GDM1 (cell line): ENCODE results near the gene CA7.

Source experiments
- DNase-seq: peaks from one replicate; lab custom pipeline; 2025; lab: John Stamatoyannopoulos, UW

The CA7 gene

DNA sequence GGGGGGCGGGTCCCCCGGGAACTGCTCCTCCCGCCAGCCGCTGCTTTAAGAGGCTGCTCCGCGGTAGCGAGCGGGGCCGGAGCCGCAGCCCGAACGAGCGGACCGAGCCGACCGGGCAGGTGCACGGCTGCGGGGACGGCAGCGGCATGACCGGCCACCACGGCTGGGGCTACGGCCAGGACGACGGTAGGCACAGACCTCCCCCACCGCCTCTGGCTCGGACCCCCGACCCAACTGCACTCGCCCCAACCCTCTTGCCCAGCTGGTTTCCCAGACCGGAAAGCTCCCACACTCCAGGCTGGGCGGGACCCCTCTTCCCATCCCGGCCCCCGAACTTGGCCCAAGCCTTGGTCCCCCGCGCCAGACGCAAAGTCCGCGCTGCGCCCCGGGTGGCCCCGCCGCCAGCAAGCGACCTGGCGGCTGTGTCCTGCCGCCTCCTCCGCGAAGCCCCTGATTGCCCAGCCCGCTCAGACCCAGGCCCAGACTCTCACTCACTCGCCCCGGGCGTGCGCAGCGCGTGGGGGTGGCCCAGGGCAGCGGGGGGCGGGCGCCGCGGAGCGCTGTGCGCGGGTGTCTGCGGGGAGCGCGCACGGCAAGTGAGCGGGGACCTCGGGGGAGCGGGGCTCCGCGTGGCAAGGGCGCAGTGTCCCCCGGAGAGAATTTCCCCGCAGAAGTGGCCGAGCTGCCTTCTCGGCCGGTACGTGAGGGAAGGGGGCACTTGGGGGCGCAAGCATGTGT is at the start of gene CA7:
Gene CA7 (plus strand): TSS at position 73 of the 738 bp plus-strand sequence. CDS start 74 bp downstream, at position 147.
- DNase-seq = no peak

- DNase-seq = no peak
Measured at GRCh38 chr16:66798161-66798560, 46.1 kb upstream of the CA7 start.

DNA sequence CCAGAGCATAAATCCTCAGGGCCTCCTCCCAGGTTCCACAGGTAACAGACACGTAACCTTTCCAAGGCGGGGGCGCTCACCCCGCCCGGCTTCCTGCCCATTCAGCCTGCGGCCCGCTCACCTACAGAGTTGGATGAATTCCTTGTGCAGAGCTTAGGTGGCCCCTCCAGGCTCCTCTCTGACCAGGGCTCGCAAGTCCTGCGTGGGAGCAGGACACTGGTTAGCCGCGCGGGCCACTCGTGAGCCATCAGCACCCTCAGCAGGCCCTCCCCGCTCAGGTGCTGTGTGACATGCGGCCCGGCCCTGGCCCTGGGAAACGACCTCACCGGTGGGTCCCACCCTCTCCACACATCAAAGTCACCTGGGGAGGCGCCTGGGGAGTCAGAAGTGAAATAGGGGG is 43.4 kb upstream of the CA7 start:
- DNase-seq = no peak

DNA sequence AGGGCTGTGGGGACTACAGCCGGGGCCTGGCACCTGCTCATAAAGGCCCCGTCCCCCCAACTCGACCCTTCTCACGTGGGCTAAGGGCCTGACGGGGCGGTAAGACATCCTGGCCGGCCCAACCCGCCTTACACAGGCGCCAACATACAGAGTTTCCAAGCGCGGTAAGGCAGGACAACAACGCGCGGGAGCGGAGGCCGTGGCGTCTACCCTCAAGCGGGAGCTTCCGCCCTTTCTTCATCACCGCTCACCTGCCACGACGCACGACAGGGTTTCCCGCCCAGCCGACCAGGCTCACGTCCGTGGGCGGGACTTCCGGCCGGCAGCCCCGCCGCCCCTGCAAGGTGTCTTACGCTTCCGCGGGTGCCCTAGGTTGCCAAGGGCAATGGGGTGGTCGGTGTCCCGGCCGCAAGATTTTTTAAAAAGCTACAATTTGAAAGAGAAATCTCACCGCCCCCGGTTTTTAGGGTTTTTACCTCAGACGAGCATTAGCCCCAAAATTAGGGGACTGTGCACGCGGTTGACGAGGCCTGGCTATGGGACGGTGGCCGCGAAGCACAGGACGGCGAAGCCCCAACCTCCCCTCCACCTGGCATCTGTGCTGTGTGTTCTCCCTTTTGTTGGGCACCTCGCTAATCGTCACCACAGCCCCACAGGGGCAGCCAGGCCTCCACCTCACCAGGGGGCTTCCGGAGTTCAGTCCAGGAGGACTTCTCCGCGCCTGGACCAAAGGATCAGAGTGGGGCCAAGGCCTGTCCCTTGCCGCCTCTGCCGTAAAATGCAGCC is 42.7 kb upstream of the CA7 start, which contains the start of gene TERB1:
Gene TERB1 (minus strand): TSS at position 265 of the 786 bp plus-strand sequence. CDS start 4,786 bp downstream, outside the sequence.
- DNase-seq = no peak

DNA sequence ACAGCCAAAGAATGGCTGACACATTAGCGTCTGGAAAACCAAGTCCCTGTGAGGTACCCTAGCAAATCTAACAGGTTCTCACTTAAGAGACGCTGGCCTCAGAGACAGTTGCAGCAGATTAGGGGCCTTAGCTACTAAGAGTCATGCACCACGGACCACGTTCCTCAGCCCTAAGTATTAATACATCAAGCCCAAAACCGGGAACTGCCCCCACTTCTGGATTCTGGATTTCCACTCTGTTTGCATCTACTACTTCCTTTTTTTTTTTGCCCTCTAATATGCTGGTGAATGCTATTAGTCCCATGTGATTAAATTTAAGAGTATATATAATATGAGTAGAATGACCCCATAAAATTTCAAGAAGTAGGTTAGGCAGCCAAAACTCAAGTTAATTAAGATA is 42.1 kb upstream of the CA7 start:
- no peak for DNase-seq

- no peak for DNase-seq
Measured at GRCh38 chr16:66809765-66810164, 34.4 kb upstream of the CA7 start.

- no peak for DNase-seq
Measured at GRCh38 chr16:66810391-66810790, 33.8 kb upstream of the CA7 start.

GRCh38 chr16:66811043-66811442 is 33.2 kb upstream of the CA7 start:
- DNase-seq = no peak

DNA sequence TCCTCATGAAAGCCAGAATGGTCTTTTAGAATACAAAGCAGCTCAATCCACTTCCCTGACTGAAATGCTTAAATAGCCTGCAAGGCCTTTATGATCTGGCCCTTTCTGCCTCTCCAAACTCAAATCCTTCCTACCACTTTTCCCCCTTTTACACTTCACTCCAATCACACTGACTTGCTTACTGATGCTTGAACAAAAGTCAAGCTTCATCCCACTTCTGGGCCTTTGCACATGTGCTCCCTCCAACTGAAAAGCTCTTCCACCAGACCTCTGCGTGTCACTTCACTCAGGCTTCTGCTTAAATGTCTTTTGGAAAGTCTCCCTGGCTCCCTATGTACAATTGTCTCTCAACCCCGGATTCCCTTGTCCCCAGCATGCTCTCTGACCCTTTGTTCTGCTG is 29.5 kb upstream of the CA7 start:
- DNase-seq = no peak

- DNase-seq = no peak
Measured at GRCh38 chr16:66824006-66824405, 20.2 kb upstream of the CA7 start.

DNA sequence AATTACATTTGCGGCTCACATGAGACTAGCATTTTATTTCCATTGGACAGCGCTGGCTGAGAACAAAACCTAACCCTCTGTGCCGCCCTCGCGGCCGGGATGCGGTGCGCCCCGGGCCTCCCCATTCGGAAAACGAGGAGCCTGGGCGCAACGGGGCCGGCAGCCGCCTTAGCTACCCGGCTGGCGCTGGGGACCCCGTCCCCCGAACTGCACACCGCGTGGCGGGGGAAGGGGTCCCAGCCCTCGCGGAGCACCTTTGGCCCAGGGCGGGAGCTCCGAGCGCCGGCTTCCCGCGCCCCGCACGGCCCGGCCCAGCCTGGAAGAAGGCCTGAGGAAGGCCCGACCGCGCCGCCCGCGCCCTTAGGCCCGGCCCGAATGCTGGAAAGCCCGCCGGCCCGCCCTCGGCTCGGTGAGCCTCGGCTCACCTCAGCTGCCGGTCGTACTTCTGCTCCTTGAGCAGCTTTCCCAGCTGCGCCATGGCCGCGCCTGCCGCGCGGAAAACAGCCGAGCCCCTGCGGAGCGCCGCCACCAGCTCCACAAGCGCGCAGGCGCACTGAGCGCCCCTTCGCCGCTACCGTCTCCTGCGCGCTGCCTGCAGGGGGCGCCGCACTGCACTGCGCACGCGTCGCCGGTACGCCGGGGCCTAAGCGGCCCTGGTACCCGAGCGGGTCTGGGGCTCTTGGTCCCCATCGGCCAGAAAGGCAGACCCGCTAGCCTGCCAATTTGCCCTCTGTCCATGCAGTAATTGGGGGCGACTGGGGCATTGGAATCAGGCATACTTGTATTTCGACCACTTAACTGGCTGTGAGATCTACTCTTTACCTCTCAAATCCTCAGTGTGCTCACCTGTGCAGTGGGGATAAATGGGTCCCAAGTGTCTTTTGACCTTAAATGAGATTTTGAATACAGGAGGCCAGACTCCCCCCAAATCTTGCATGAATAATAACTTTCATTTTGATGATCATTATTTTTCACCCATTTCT is 13.5 kb upstream of the CA7 start, which contains the start of gene NAE1:
Gene NAE1 (minus strand): TSS at position 555 of the 983 bp plus-strand sequence. CDS start 77 bp downstream, at position 478.
- peak; percentile 83 for DNase-seq

DNA sequence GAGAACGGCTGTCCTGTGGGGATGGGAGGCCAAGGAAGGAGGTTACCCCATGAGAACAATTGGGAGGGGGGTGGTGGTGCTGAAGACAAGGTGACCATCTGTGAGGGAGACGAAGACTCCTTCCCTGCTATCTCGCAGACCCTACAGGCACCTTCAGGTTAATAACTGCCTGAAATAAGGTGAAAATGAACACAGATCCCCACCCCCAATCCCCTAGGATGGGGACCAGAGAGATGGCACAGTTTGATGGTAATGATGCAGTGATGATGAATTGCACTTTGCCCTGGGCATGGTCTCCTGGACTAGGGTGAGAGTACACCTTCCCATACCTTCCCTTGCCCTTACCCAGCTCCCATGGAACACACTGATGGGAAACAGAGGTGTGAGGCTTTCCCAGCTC is 12.0 kb upstream of the CA7 start:
- DNase-seq = no peak

DNA sequence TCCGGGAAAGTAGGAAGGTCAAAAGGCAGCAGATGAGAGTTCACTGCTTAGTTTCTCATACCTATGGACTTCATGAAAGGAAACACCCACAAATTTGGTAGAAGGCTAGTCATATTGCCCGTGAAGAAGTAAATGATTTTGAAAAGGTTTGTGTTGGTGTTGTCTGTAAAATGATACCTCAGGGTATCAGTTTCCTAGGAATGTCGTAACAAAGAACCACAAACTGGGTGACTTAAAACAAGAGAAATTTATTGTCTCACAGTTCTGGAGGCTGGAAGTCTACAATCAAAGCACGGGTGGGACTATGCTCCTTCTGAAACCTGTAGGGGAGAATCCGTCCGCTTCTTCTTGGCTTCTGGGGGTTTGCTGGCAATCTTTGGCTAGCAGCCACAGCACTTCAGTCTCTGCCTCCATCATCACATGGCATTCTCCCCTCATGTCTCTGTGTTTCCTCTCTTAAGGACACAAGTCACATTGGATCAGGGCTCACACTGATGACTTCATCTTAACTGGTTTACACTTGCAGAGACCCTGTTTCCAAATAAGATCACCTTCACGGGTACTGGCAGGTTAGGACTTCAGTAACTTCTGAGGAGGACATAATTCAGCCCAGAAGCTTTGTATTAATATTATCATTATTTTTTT is 11.4 kb upstream of the CA7 start:
- no peak for DNase-seq

- no peak for DNase-seq
Measured at GRCh38 chr16:66834746-66835145, 9.5 kb upstream of the CA7 start.

DNA sequence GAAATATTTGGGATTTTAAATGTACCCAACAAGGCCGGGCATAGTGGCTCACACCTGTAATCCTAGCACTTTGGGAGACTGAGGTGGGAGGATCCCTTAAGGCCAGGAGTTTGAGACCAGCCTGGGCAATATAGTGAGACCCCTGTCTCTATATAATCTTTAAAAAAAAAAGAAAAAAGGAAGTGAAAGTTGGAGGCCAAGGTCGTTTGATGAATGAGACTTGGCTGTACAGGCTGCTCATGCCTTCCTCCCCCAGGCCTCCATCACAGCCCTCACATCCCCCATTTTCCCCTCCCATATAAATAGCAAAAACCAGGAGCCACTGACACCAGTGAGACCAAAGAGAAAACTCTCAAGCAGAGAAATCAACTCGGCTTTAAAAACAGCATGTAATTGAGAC is 3.3 kb upstream of the CA7 start:
- no peak for DNase-seq

GRCh38 chr16:66841366-66841765 is 2.8 kb upstream of the CA7 start:
- no peak for DNase-seq

DNA sequence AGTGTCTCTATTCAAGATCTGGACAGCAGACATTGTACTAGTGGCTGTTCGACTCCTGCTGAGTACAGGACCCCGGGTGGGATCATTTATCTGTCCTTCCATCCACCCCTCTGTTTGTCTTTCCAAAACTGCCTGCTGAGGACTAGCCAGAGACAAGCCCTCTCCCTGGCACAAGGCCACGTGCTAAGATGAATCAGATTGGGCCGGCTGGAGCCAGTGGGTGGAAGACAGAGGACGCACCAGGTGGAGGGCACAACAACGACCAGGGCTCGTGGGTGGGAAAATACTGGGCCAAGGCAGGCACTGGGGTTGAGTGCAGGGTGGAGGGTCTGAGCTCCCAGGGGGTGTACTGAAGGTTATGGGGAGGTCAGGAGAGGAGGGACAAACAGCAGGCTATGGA is 1.4 kb upstream of the CA7 start:
- no peak for DNase-seq

DNA sequence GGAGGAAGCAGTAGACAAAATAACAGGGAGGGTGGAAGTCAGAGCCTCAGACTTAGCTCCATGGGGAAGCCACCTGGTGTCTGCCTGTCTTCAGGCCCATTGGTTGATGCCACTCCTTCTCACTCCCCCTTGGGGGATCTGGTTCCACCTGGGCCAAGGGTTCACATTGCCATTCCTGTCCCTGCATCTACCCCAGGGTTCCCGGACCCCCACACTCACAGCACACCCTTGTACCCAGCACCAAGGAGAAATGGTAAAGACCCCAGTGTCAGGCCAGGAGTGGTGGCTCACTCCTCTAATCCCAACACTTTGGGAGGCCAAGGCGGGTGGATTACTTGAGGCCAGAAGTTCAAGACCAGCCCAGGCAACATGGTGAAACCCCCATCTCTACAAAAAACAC is 1.0 kb upstream of the CA7 start:
- no peak for DNase-seq

DNA sequence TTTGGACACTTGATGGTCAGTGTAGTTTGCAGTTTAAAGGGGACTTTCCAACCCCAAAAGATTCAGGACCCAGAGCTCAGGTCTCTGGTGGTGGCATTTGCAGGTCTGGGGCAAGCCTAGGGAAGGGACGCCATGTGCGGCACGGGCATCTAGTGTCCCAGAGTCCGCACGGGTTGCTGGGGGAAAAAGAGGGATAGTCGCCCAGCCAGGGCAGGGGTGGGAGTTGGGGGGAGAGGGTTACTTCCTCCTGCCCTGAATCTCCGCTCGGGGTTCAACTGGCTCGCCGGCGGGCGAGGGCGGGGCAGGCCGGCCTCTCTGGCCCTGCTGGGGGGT is 239 bp upstream of the CA7 start:
- no peak for DNase-seq

DNA sequence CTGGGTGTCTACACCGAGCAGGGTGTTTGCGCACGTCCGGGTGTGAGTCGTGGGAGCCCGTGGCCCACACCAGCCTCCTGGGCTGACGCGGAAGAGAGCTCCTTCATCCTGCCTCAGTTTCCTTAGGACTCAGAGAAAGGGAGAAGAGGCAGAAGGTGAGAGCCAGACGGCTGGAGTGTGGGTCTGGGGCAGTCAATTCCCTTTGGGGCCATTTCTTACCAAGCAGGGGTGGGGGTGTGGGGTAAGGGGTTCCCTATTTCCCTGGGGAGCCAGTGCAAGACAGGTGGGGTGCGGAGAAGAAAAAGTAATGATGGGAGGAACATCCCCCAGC is 831 bp downstream of the CA7 start:
- no peak for DNase-seq

GRCh38 chr16:66845791-66846221 is 1.6 kb downstream of the CA7 start:
- no peak for DNase-seq

DNA sequence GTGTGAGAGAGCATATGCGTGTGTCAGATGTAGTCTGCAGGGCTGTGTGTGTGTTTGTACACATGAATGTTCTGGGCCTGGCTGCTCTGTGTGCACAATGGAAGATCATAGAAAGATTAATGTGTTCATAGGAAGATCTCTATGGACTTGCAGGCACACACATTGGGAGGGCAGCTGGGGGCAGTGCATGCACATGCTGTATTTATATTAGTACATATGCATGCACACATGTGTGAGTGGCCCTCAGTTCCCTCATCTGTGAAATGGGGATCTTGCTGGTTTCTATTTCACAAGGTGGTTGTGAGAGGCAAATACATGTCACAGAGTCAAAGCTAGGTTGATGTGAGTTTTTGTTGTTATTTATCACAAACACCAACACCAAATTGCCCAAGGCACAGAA is 2.1 kb downstream of the CA7 start:
- DNase-seq = no peak
